ENCODE measurements around the gene ZBTB7C. TPM values are rescaled to one million over a fixed set of nuclear protein-coding genes. Genes with fewer than 3 reads are reported as not detected.

The ZBTB7C gene
- total and polyA plus RNA-seq, 2 donors (not counting 1 experiment from before 2014, with no cell fraction given): not detected

GRCh38 chr18:48038636-48039035, 370.5 kb downstream of the ZBTB7C start:
- peaks cover 5% of the 10 kb centered on the region for H3K9me3 Mint-ChIP-seq (ENCODE audit: insufficient read depth)
- intact Hi-C loops (cut with micrococcal nuclease): no loop called here
- Histone ChIP-seq H3K4me3 (ENCODE audit: control extremely low read depth in 1 of 5, extremely low read depth in 1 of 5, insufficient read depth in 1 of 5, low read depth in 2 of 5, low read length in 4 of 5) (no peak overlapping the region), H4K20me1 (ENCODE audit: control insufficient read depth, insufficient read depth, low read length, poor library complexity, severe bottlenecking) (no peaks in the 10 kb centered on the region), H3K27me3 (replicated peaks in 1 of 4; ENCODE audit: control extremely low read depth in 1 of 4, control insufficient read depth in 3 of 4, insufficient read depth in 4 of 4, low read length in 3 of 4) (no peaks in the 10 kb centered on the region), H3K79me2 (ENCODE audit: control insufficient read depth, insufficient read depth, low read length) (no peaks in the 10 kb centered on the region), H3K9me3 (ENCODE audit: control extremely low read depth in 1 of 3, control insufficient read depth in 2 of 3, insufficient read depth in 1 of 3, low read length in 2 of 3) (peaks cover 0 to 3% (median 0%) of the 10 kb centered on the region in 3 donors), H3K4me2 (replicated peaks; ENCODE audit: low read depth, low read length, poor library complexity, severe bottlenecking) (no peak overlapping the region), H2AFZ (ENCODE audit: insufficient read depth, low read depth, low read length, poor library complexity, severe bottlenecking) (no peak overlapping the region), H3K9ac (ENCODE audit: low read length) (no peak overlapping the region), H3K27ac (ENCODE audit: low read length in 2 of 2) (no peak overlapping the region), H3K4me1 (ENCODE audit: control insufficient read depth in 2 of 2, insufficient read depth in 2 of 2, low read length in 2 of 2) (no peaks in the 10 kb centered on the region), H3K36me3 (replicated peaks in 1 of 2; ENCODE audit: control extremely low read depth in 1 of 2, control insufficient read depth in 1 of 2, extremely low read depth in 1 of 2, insufficient read depth in 2 of 2, low read length in 1 of 2) (no peaks in the 10 kb centered on the region)
- ChIA-PET CTCF (no interaction called here), POLR2A (no interaction called here)
- DNase-seq (no peak), ATAC-seq (ENCODE audit: low read depth) (no peak)
- no peak overlapping the region for H3K4me3 Mint-ChIP-seq
- TF ChIP-seq CTCF (IDR thresholded peaks at IDR 0.05) (no peak), EZH2 (IDR thresholded peaks at IDR 0.05; ENCODE audit: borderline replicate concordance, insufficient read depth, low read depth, low read length, poor library complexity, severe bottlenecking) (no peak)
- H3K27me3 Mint-ChIP-seq: peaks cover 16% of the 10 kb centered on the region
- WGBS (ENCODE audit: insufficient coverage): no CpG with 5 or more reads among the region's 6 CpGs
- H3K4me1 Mint-ChIP-seq: no peaks in the 10 kb centered on the region
- no peak overlapping the region for H3K27ac Mint-ChIP-seq

- no peaks in the 10 kb centered on the region for H3K9me3 Mint-ChIP-seq (ENCODE audit: insufficient read depth)
Measured at GRCh38 chr18:48037481-48038271, 371.5 kb downstream of the ZBTB7C start.

More at GRCh38 chr18:48037481-48038271, 371.5 kb downstream of the ZBTB7C start:
- Mint-ChIP-seq H3K4me3 (no peak overlapping the region), H3K4me1 (no peaks in the 10 kb centered on the region), H3K27ac (no peak overlapping the region), H3K27me3 (peaks cover 10% of the 10 kb centered on the region)
- no peak for DNase-seq
- ChIA-PET POLR2A (no interaction called here), CTCF (no interaction called here)
- H3K27ac ChIP-seq (ENCODE audit: low read length in 2 of 2): no peak overlapping the region
- ATAC-seq (ENCODE audit: low read depth): no peak
- H3K4me1 ChIP-seq (ENCODE audit: control insufficient read depth in 2 of 2, insufficient read depth in 2 of 2, low read length in 2 of 2): no peaks in the 10 kb centered on the region
- peaks cover 0 to 3% (median 0%) of the 10 kb centered on the region in 3 donors for H3K9me3 ChIP-seq (ENCODE audit: control extremely low read depth in 1 of 3, control insufficient read depth in 2 of 3, insufficient read depth in 1 of 3, low read length in 2 of 3)
- intact Hi-C loops (cut with micrococcal nuclease): no loop called here
- no peaks in the 10 kb centered on the region for H3K27me3 ChIP-seq (replicated peaks in 1 of 4; ENCODE audit: control extremely low read depth in 1 of 4, control insufficient read depth in 3 of 4, insufficient read depth in 4 of 4, low read length in 3 of 4)
- TF ChIP-seq CTCF (IDR thresholded peaks at IDR 0.05) (no peak), EZH2 (IDR thresholded peaks at IDR 0.05; ENCODE audit: borderline replicate concordance, insufficient read depth, low read depth, low read length, poor library complexity, severe bottlenecking) (no peak)
- no peak overlapping the region for H3K4me3 ChIP-seq (ENCODE audit: control extremely low read depth in 1 of 5, extremely low read depth in 1 of 5, insufficient read depth in 1 of 5, low read depth in 2 of 5, low read length in 4 of 5)
- no peak overlapping the region for H3K4me2 ChIP-seq (replicated peaks; ENCODE audit: low read depth, low read length, poor library complexity, severe bottlenecking)
- no peaks in the 10 kb centered on the region for H3K79me2 ChIP-seq (ENCODE audit: control insufficient read depth, insufficient read depth, low read length)
- H3K9ac ChIP-seq (ENCODE audit: low read length): no peak overlapping the region
- H4K20me1 ChIP-seq (ENCODE audit: control insufficient read depth, insufficient read depth, low read length, poor library complexity, severe bottlenecking): no peaks in the 10 kb centered on the region
- no peaks in the 10 kb centered on the region for H3K36me3 ChIP-seq (replicated peaks in 1 of 2; ENCODE audit: control extremely low read depth in 1 of 2, control insufficient read depth in 1 of 2, extremely low read depth in 1 of 2, insufficient read depth in 2 of 2, low read length in 1 of 2)
- 87% methylated on average over 15 of the region's 16 CpGs for WGBS (ENCODE audit: insufficient coverage)
- H2AFZ ChIP-seq (ENCODE audit: insufficient read depth, low read depth, low read length, poor library complexity, severe bottlenecking): no peak overlapping the region

All from B cell (primary cell).